Lung (tissue), 12 donors: Measurements from ENCODE around the gene SLC5A9. TPM values are rescaled to one million over a fixed set of nuclear protein-coding genes. Genes with fewer than 3 reads are reported as not detected.

ENCODE experiments used
- ATAC-seq: fragments of 200-7000 bp; cut with Tn5 transposase; one replicate; pipeline ENCODE4 v1.9.1; 2020; ENCODE audit warnings: moderate number of reproducible peaks; ENCODE audit not compliant: insufficient read depth, low FRiP score
- DNase-seq, 3 donors: peaks; one replicate each; pipeline ENCODE4 v3.0.0-alpha.2; 2013 to 2017
- H3K27ac ChIP-seq, 2 donors: one replicate each; pipeline ENCODE4 v1.5.1; 2013; ENCODE audit warnings: mild to moderate bottlenecking in 2 of 2, moderate library complexity in 2 of 2, control low read depth in 1 of 2, inconsistent platforms in 1 of 2, low read depth in 1 of 2, low read length in 1 of 2
- H3K27me3 ChIP-seq, 3 donors: one replicate each; pipeline ENCODE4 v1.5.1; 2013; ENCODE audit warnings: low read length in 2 of 3; ENCODE audit not compliant: control insufficient read depth in 3 of 3, insufficient read depth in 3 of 3
- H3K36me3 ChIP-seq, 4 donors: one replicate each; pipeline ENCODE4 v1.5.1; 2013; ENCODE audit warnings: low read length in 4 of 4, mild to moderate bottlenecking in 1 of 4, moderate library complexity in 1 of 4; ENCODE audit not compliant: control insufficient read depth in 4 of 4, insufficient read depth in 4 of 4
- H3K4me1 ChIP-seq, 5 donors: one replicate each; pipeline ENCODE4 v1.5.1; 2013; ENCODE audit warnings: low read length in 5 of 5, mild to moderate bottlenecking in 2 of 5, moderate library complexity in 1 of 5; ENCODE audit not compliant: control insufficient read depth in 5 of 5, insufficient read depth in 5 of 5
- H3K4me3 ChIP-seq: one replicate; pipeline ENCODE4 v1.5.1; 2013; ENCODE audit warnings: mild to moderate bottlenecking, control low read depth, moderate library complexity
- H3K9ac ChIP-seq, 2 donors: one replicate each; pipeline ENCODE4 v1.5.1; 2013; ENCODE audit warnings: low read length in 2 of 2, control low read depth in 1 of 2; ENCODE audit not compliant: insufficient read depth in 1 of 2
- H3K9me3 ChIP-seq, 4 donors: one replicate each; pipeline ENCODE4 v1.5.1; 2013; ENCODE audit warnings: low read length in 3 of 4, mild to moderate bottlenecking in 1 of 4, moderate library complexity in 1 of 4; ENCODE audit not compliant: control insufficient read depth in 4 of 4, insufficient read depth in 3 of 4
- WGBS, 2 donors: extraction: QIAGEN DNeasy Blood & Tissue Kit; methylation state at CpG; one replicate each; pipeline ENCODE4 v1.1.7; 2013; 5-methylcytosine and 5-hydroxymethylcytosine counted together
- polyA plus RNA-seq, 2 donors: library from polyadenylated mRNA; stranded (reverse); fragments of 200-250 nt; gene quantifications; one replicate each; pipeline ENCODE4 v1.2.1, GENCODE V29; 2013
- total RNA-seq, 2 donors: library from RNA; depleted of rRNA in 1 of 2; stranded (reverse); fragments of >200 nt in 1 of 2; gene quantifications; one replicate each; pipeline ENCODE4 v1.2.1, GENCODE V29; 2014 to 2021
- TF ChIP-seq, protein P1 (sequence below): IDR thresholded peaks from 2 replicates; pipeline ENCODE4 v1.5.1; 2012; ENCODE audit warnings: mild to moderate bottlenecking; ENCODE audit errors: control extremely low read depth, extremely low read depth
- donor health status: control.
- donor health status: control.
- donor health status: Bipolar disorder and iron deficiency.
- donor health status: healthy.
- donor health status: DM: yes; HTN: yes; CAD: no.

The SLC5A9 gene
- total and polyA plus RNA-seq, 4 donors, result 1.4 to 20.3 (median 3.0) TPM

DNA sequence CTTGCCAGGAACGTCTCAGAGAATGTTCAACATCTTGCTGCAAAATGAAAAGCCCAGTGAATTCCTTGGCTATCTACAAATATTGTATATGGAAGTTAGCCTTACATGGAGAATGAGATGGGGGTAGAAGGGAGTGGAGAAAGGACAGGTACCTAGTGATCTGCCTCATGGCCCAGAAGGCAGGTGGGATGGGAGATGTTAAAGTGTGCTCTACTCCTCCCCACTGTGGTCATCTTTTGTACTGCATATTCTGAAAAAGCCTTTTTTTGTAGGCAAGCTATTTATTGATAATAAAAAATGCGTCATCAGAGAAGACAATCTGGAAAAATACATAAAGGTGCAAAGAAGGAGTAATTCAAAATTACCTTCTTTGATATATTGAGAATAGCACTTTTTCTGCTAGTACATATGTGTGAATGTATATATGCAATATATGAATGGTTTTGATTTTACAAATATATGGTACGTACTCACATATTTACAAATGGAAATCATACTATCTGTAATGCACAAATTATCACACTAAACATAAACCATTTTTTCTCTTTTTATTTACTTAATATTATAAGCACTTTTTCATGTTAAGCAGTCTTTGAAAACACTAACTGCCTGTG is 19.1 kb upstream of the SLC5A9 start:
- no peak for ATAC-seq
- Histone ChIP-seq H3K4me1 (peaks cover 0 to 8% (median 0%) of the 10 kb centered on the region in 5 donors), H3K4me3 (no peak overlapping the region), H3K27me3 (peaks cover 0 to 3% (median 3%) of the 10 kb centered on the region in 3 donors), H3K27ac (no peak overlapping the region), H3K9ac (no peak overlapping the region), H3K9me3 (no peaks in the 10 kb centered on the region), H3K36me3 (no peaks in the 10 kb centered on the region)
- 76 to 79% methylated on average over 3 of the region's 3 CpGs for WGBS, 2 donors
- DNase-seq, result peak in 1 of 3 donors; percentile 23
- TF ChIP-seq, protein P1, sequence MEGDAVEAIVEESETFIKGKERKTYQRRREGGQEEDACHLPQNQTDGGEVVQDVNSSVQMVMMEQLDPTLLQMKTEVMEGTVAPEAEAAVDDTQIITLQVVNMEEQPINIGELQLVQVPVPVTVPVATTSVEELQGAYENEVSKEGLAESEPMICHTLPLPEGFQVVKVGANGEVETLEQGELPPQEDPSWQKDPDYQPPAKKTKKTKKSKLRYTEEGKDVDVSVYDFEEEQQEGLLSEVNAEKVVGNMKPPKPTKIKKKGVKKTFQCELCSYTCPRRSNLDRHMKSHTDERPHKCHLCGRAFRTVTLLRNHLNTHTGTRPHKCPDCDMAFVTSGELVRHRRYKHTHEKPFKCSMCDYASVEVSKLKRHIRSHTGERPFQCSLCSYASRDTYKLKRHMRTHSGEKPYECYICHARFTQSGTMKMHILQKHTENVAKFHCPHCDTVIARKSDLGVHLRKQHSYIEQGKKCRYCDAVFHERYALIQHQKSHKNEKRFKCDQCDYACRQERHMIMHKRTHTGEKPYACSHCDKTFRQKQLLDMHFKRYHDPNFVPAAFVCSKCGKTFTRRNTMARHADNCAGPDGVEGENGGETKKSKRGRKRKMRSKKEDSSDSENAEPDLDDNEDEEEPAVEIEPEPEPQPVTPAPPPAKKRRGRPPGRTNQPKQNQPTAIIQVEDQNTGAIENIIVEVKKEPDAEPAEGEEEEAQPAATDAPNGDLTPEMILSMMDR, result peak; percentile 17

DNA sequence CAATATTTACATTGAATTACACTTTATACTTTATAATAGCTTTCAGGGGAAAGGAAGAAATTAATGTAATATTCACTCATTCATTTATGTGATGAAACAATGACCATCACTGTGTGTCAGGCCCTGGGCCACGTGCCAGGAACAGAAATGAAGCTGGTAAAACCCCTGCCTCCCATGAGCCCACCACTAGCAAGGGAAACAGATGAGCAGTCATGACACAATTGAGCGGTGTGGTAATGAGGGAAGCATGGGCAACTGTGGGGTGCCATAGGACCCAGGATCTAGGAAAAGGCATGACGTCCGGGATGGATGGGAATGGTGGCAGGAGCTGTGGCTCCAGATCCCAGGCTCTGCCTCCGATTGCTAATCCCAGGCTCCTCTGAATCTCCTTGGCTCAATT is 17.0 kb upstream of the SLC5A9 start:
- DNase-seq, result no peak
- no peak overlapping the region for H3K4me3 ChIP-seq
- H3K4me1 ChIP-seq, result no peaks in the 10 kb centered on the region
- no peak for ATAC-seq
- H3K27ac ChIP-seq, result no peak overlapping the region
- H3K27me3 ChIP-seq, result peaks cover 0 to 3% (median 3%) of the 10 kb centered on the region in 3 donors
- no peaks in the 10 kb centered on the region for H3K9me3 ChIP-seq
- TF ChIP-seq, protein P1, result no peak
- no peaks in the 10 kb centered on the region for H3K36me3 ChIP-seq
- WGBS, 2 donors, result 72 to 80% methylated on average over 5 of the region's 5 CpGs
- H3K9ac ChIP-seq, result no peak overlapping the region

DNA sequence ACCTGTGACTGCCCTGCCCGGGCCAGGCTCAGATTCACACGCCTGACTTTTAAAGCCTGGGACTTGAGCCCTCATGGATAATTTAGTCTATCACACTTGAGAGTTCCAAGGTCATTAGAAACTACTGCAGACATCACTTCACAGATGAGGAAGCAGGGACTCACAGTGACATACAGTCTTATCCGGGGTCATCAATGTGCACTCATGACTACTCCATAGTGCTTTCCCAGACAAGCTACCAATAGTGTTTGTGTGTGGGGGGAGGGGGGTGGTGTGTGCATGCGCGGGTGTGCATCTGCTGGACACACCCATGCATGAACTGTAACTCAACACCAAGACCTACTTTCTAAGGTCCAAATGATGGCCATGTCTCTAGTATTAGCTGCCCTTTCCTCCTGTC is 16.1 kb upstream of the SLC5A9 start:
- Histone ChIP-seq H3K4me3 (no peak overlapping the region), H3K4me1 (no peaks in the 10 kb centered on the region), H3K9ac (no peak overlapping the region), H3K36me3 (no peaks in the 10 kb centered on the region), H3K27ac (no peak overlapping the region), H3K9me3 (no peaks in the 10 kb centered on the region), H3K27me3 (peaks cover 0 to 3% (median 3%) of the 10 kb centered on the region in 3 donors)
- TF ChIP-seq, protein P1, result no peak
- DNase-seq (no peak), ATAC-seq (no peak)
- 86 to 89% methylated on average over 5 of the region's 5 CpGs for WGBS, 2 donors

DNA sequence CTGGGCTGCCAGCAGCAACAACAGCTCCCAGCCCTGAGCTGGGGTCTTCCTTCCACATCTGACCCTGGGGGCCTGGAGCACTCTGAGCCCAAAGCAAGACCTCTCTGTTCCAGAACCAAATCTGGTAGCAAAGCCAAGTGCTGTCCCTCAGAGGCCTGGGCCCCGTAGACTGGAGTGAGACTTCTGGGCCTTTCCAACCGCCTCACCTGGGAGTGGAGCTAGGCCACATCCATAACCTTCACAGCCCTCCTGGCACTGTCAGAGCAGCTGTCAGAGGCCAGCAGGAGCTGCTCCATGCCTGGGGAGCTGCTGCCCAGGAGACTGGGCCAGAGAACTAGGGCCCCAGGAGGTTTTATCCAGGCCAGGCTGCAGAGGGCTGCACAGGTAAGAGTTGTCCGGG is 15.4 kb upstream of the SLC5A9 start:
- WGBS, 2 donors, result 80 to 98% methylated on average over 3 of the region's 3 CpGs
- ATAC-seq, result no peak
- DNase-seq, result no peak

More for the DNA sequence above, 15.4 kb upstream of the SLC5A9 start:
- no peak overlapping the region for H3K4me3 ChIP-seq
- no peaks in the 10 kb centered on the region for H3K4me1 ChIP-seq
- no peak overlapping the region for H3K27ac ChIP-seq
- no peaks in the 10 kb centered on the region for H3K9me3 ChIP-seq
- no peak overlapping the region for H3K9ac ChIP-seq
- no peaks in the 10 kb centered on the region for H3K36me3 ChIP-seq
- peaks cover 0 to 3% (median 3%) of the 10 kb centered on the region in 3 donors for H3K27me3 ChIP-seq
- TF ChIP-seq, protein P1, result no peak
